Daoy (cell line): ENCODE results near the gene SHBG. TPM values are rescaled to one million over a fixed set of nuclear protein-coding genes. Genes with fewer than 3 reads are reported as not detected.
A peak's percentile ranks its signal among the peaks of the same experiment; 100 is the strongest.
"Not testable (repeated sequence)": the region's sequence is repeated elsewhere in the genome, so short reads cannot be mapped to it uniquely, and the experiment has no call there.

Experiments
- DNase-seq: peaks from one replicate; pipeline ENCODE4 v3.0.0-alpha.2; 2015; ENCODE audit warnings: low read depth
- total RNA-seq: library from RNA; depleted of rRNA; stranded (reverse); fragments of >200 nt; shearing (Covaris generic); gene quantifications from 2 replicates; pipeline ENCODE4 v1.2.3, GENCODE V29; 2014; rRNA removed

Gene SHBG
- 0.69 TPM in 1 of 2 replicates, not detected in the other for total RNA-seq

- no peak for DNase-seq
These were observed at the start of gene SHBG for GRCh38 chr17:7629939-7630571. Gene SHBG (plus strand): TSS chr17:7630135. CDS start chr17:7630173, 38 bp downstream.

GRCh38 chr17:7580604-7581575 lies 49.0 kb upstream of the SHBG start:
- peak; percentile 57 for DNase-seq

- no peak for DNase-seq
These were observed 47.3 kb upstream of the SHBG start for GRCh38 chr17:7582396-7583252.

- DNase-seq, result peak; percentile 98
These were observed 46.5 kb upstream of the SHBG start, which contains the start of gene MPDU1 for GRCh38 chr17:7583253-7584109. Gene MPDU1 (plus strand): TSS chr17:7583852. CDS start chr17:7583863, 11 bp downstream.

- DNase-seq, result peak; percentile 51
These were observed 43.1 kb upstream of the SHBG start for GRCh38 chr17:7586673-7587419.

- peak; percentile 83 for DNase-seq
These were observed 42.3 kb upstream of the SHBG start for GRCh38 chr17:7587420-7588151.

- DNase-seq, result no peak
These were observed 41.3 kb upstream of the SHBG start for GRCh38 chr17:7588553-7589203.

GRCh38 chr17:7589204-7589868 lies 40.6 kb upstream of the SHBG start:
- DNase-seq, result peak; percentile 84

- DNase-seq, result peak; percentile 64
These were observed 39.8 kb upstream of the SHBG start, which contains the start of gene SOX15 for GRCh38 chr17:7589891-7590691. Gene SOX15 (minus strand): TSS chr17:7590094. CDS start chr17:7589676, 418 bp downstream.

GRCh38 chr17:7590743-7591142 lies 39.2 kb upstream of the SHBG start:
- DNase-seq, result peak; percentile 63

- DNase-seq, result no peak
These were observed 38.3 kb upstream of the SHBG start for GRCh38 chr17:7591596-7591995.

- DNase-seq, result no peak
These were observed 37.4 kb upstream of the SHBG start for GRCh38 chr17:7592422-7593021.

GRCh38 chr17:7593296-7593695 lies 36.6 kb upstream of the SHBG start:
- no peak for DNase-seq

- not testable (repeated sequence) for DNase-seq
These were observed 32.4 kb upstream of the SHBG start for GRCh38 chr17:7597561-7597960.

- DNase-seq, result no peak
These were observed 23.7 kb upstream of the SHBG start for GRCh38 chr17:7606280-7606679.

GRCh38 chr17:7610641-7611040 lies 19.3 kb upstream of the SHBG start:
- DNase-seq, result no peak
